SH-SY5Y (cell line): Measurements from ENCODE around the gene ATE1.

ENCODE experiments used
- GATA2 ChIP-seq: IDR thresholded peaks from 2 replicates; pipeline ENCODE4 v1.6.1; 2011; ENCODE audit warnings: mild to moderate bottlenecking, low read depth, low read length
- GATA3 ChIP-seq: IDR thresholded peaks from 2 replicates; pipeline ENCODE4 v1.6.1; 2011; ENCODE audit warnings: low read depth, mild to moderate bottlenecking, low read length, moderate library complexity

Gene ATE1

DNA sequence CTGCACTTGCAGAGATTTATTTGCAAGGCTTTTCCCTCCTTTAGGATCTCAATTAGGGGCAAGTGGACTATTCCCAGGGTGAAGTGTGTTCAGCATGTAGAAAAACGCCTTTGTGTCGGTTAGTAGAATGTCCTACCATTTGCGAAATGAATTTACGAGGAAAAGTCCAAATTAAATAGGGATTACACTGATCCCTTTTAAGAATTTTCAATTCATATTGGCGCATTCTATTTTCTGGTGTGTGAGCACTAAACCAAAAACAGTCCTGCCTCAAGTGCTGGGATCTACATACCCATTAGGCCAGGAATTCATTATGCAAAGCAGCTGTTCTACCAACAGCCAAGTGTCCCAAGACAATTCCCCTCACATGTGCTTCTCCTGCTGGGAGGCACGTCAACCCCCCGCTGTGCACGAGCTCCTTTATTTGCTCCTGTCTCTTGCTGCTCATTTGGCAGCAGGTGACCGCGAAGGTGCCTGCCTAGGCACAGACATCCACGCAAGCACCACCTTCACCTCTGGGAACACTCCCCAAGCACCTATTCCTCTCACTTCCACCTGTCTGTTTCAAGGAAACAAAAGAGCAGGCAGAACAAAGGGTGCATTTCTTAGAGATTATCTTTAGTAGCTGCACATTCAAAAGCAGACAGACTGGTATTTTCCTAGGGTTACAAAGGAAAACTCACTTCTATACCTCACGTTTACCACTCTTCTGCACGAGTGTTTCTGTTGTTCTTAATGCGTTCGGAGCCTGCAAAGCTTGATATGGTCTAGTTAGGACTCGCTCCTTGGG lies 195.0 kb downstream of the ATE1 start:
- TF ChIP-seq GATA2 (no peak), GATA3 (no peak)

DNA sequence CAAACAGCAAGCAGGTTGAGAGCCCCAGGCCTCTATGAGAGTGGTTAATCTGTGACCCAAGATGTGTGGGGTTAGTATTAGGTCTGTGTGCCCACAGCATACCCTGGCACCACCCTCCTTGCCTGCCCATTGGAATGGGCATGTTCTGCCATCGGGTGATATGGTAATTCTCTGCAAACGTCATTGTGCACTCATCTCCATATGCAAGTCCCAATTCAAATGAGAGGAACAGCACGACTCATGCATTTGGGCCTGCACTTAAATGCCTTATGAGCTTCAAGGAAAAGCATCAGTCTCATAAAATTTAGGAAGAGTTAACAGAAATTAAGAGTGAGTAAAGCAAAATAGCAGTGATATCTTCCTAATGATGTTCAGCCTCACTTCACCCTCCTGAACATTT lies 195.7 kb downstream of the ATE1 start:
- TF ChIP-seq GATA3 (no peak), GATA2 (no peak)

GRCh38 chr10:121724282-121724681 lies 203.5 kb downstream of the ATE1 start:
- no peak for TF ChIP-seq GATA2
- TF ChIP-seq GATA3 = no peak

- TF ChIP-seq GATA3 (no peak), GATA2 (no peak)
These were observed 205.2 kb downstream of the ATE1 start for GRCh38 chr10:121722665-121723064.

DNA sequence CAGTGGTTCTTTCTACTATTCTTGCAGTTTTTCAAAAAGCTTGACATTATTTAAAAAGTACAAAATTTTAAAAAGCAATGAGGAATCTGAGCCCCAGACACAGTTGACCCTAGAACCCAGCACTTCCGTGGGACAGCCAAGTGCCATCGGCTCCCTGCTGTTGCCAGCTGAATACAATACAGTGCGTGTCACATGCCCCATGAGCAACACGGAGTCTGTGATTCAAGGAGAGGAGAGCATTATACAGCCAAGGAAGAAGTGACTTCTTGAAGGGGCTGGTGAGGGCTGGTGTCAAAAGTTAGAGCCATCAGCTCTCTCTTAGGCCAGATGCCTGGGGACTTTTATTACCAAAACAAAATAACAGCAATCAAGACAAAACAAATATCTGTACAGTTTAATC lies 206.6 kb downstream of the ATE1 start:
- TF ChIP-seq GATA2 = no peak
- no peak for TF ChIP-seq GATA3

DNA sequence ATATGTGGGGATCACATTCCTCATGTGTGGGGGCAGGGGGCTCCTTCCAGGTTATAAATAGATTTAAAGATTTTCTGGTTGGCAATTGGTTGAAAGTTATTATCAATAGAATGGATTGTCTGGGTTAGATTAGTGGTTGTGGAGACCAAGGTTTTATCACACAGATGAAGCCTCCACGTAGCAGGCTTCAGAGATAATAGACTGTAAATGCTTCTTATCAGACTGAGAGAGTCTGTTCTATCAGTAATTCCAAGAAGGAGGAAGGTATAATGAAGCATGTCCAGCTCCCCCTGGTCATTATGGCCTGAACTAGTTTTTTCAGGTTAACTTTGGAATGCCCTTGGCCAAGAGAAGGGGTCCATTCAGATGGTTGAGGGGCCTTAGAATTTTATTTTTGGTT lies 211.9 kb downstream of the ATE1 start:
- no peak for TF ChIP-seq GATA3
- peak; percentile 43; the same call in 1 of the 2 replicates for TF ChIP-seq GATA2

- no peak for TF ChIP-seq GATA2
- no peak for TF ChIP-seq GATA3
These were observed 212.8 kb downstream of the ATE1 start for GRCh38 chr10:121715076-121715475.

DNA sequence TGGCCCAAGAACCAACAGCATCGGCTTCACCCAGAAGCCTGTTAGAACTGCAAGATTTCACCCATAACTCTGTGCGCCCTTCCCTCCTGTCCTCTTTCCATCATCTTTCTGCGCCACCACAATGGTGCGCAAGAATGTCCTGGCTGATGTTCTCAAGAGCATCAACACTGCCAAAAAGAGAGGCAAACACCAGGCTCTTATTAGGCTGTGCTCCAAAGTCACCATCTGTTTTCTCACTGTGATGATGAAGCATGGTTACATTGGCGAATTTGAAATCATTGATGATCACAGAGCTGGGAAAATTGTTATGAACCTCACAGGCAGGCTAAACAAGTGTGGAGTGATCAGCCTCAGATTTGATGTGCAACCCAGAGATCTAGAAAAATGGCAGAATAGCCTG lies 214.3 kb downstream of the ATE1 start:
- TF ChIP-seq GATA2 (no peak), GATA3 (no peak)

DNA sequence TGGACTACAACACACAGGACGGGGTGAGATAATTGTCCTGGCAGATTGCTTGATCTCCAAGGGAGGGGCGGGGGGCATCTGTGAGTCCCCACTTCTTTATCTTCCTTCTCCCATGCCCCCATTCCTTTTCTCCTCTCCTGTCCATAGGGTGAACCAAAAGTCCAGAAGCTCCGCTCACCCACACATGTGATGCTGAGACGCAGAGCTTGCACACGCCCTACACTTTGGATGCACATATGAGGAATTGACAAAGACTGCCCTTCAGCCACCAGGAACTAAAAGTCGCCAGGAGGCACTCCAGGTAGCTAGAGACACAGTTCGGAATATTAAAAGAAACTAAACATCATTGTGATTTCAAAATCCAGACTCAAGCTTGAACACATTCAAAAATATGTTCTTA lies 216.9 kb downstream of the ATE1 start:
- no peak for TF ChIP-seq GATA2

DNA sequence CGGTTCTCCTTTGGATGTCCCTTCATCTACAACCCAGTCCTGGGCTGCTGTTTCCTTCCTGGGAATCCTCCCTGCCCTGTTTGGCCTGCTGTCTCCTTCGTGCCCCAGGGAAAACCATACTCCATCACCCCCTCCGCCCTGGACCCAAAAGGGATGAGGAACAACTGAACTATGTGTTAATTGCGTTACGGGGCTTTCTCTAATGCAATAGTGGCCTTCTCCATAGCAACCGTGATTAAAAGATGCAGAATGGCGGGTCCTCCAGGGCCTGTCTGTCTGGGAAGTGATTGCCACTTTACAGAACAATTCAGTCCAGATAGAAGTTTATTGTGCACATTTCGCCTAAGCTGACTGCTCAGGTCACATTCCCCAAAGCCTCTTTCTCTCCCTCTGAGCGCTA lies 217.6 kb downstream of the ATE1 start:
- TF ChIP-seq GATA2 = no peak
- TF ChIP-seq GATA3 = no peak

DNA sequence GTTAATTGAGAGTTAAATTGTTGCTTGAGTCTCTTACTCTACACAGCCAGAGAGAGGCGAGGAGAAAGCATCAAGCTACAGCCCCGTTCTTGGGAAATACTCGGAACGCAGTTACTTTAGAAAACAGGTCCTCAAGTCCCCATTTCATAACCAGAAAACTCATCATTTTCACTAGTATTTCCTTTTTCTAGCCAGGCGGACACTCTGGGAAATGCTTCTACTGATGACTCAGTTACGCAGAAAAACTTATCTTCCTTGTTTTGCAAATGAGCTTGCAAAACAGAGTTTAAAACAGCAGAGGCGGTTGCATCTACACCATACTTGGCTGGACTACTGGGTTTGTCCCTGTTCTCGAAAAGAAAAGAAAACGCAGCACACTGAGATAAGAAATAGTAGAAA lies 218.2 kb downstream of the ATE1 start:
- TF ChIP-seq GATA2 (no peak), GATA3 (no peak)

DNA sequence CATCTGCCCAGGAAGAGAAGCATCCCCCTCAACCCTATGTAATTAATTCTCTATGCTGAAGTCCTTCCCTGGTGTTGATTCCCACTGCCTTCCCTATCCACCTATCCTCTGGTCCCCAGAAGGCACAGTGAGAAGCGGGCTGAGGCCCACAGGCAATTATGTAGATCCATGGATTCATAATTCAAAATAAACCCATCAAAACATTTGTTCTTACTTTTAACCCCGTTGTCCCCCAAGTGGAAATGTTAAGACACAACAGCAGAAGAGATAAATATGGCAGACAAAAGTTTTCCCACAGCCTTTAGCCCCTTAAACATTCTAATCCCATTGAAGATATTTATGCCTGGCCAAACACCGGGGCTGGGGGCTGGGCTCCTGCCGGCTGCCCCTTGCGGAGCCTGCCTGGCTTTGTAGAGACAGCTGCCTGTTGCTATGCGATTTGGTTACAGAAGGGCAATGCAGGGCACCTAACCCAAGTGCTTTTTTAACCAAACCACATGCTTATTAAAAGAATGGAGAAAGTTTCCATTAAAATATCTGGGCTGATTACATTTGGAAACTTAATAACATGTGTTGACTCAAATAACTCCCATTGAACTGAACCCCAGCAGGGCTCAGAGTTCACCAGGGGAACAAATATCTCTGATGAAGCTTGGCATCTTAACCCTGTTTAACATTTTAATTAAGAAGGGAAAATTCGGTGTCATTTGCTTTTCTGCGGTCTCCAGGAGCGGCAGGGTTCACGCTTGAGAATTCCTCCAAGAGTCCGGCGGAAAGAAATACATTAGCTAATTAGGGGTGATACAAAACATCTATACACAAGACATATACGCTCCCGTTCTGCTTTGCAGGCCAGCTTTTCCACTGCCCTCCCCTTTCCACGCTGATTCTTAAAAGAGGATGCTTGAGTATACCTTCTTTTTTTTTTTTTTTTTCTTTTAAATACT lies 218.8 kb downstream of the ATE1 start:
- no peak for TF ChIP-seq GATA3
- no peak for TF ChIP-seq GATA2

DNA sequence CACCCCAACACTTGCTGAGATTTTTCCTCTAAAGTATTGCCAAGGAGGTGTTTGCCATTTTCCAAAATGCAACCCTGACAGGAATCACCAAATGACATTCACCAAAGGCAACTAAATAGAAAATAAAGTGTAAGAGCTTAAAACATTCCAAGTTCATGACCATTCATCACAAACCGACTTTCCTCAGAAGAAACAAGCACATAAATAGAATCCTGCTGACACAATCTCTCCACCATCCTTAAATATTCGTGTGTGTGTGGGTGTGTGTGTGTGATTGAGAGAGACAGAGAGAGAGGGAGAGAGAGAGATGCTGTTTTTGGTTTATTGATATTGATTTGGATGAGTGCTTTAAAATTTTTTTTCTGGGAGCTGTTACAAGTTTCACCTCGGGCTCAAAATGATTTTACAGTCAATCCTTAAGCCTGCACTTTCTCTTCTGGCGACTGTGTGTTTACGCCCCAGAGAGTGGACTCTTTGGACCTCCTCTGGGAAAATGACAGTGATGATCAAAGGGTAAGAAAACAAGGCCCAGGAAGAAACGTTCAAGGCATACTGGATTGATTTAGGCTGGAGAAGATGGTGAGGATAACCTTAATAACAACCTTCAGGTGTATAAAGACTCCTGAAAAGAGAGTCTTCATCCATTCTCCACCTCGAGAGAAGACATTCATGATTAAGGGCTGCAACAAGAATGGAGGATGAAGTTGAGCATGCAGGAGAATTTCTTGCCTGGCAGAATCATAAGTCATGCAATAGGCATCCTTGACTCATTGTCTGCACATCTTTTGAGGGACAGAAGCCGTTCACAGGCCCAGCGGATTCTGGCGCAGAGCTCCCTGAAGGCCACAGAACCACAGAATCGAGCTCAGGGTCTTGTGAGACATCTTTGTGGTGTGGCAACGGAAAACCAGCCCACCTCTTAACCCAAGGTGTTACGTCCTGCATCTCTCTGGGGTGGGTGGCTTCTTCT lies 225.2 kb downstream of the ATE1 start:
- TF ChIP-seq GATA3 (no peak), GATA2 (no peak)

DNA sequence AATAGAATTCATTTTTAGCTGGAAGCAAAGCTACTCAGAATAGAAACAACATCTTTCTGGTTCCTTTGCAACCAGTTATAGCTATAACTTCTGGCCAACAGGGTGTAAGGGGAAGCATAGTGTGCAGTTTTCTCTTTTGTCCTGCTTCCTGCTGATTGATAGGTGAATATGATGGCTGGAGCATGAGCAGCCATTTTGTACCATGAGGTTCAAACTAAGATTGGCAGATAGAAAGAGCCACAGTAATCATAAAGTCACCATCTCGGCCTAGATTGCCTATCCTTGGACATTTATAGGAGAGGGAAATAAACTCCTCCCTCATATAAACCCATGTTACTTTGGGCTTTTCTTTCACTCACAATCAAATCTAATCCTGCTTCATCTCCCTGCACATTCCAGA lies 227.4 kb downstream of the ATE1 start:
- TF ChIP-seq GATA2 (no peak), GATA3 (no peak)

DNA sequence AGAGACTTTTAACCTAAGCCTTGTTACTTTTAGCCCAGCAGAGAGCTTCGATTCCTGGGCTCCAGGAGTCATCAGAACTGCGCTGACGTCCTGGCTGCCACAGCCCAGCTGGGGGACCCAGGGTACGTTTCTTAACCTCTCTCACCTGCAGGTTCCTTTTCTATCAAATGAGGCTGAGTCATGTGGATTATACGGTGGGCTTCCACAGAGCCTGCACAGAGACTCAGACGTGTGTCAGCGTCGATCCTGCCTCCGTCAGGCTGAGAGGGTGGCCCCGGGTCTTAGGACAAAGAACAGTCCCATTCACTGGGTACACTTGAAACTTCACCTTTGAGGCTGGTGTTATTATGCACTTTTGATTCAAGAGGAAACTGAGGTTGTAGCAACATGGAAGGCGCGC lies 228.9 kb downstream of the ATE1 start:
- no peak for TF ChIP-seq GATA3
- TF ChIP-seq GATA2 = no peak

DNA sequence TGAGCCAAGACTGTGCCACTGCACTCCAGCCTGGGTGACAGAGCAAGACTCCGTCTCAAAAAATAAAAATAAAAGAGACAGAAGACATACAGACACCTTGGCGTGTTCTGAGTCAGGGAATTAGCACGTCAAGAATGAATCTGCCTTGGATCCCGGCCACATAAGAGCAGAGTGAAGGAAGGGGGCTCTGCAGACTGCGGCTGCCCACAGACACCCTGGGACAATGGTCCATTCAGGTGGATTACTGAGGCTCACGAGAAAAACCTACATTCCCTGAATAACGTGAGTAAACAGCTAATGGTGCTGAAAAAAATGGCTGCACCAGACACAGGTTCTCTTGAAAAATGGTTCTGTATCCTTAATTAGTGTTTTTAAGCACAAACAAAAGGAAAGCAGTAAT lies 229.5 kb downstream of the ATE1 start:
- TF ChIP-seq GATA2 = no peak
- TF ChIP-seq GATA3 = no peak
